H1 (cell line): ENCODE results near the gene UVSSA. TPM values are rescaled to one million over a fixed set of nuclear protein-coding genes. Genes with fewer than 3 reads are reported as not detected.

Experiments
- CTCF ChIA-PET: fragments of 300-600 bp; sonication (Branson Sonifier 250); formaldehyde crosslinking; loops from one replicate; lab custom pipeline; 2021; ENCODE audit not compliant: partially characterized antibody; lab: Charles Lee
- POLR2A ChIA-PET: fragments of 300-600 bp; sonication (Branson Sonifier 250); formaldehyde crosslinking; loops from one replicate; lab custom pipeline; 2021; ENCODE audit warnings: inconsistent platforms; ENCODE audit not compliant: partially characterized antibody; lab: Charles Lee
- DNase-seq, 2 experiments: peaks; one replicate each; pipeline versions ENCODE4 v3.0.0 to v3.0.0-alpha.2; 2010 to 2022; ENCODE audit warnings: low spot score in 2 of 2, low read depth in 1 of 2, mixed read lengths in 1 of 2
- FAIRE-seq: peaks from 2 replicates; lab custom pipeline; 2011; peaks lifted over from hg19 to GRCh38; lab: Jason Lieb, UNC
- H2AFZ ChIP-seq: 2 replicates; pipeline ENCODE4 v1.8.1; 2012; ENCODE audit warnings: low read length, inconsistent platforms
- H2AK5ac ChIP-seq: 2 replicates; pipeline ENCODE4 v1.6.1; 2013; ENCODE audit warnings: low read depth, low read length
- H2BK120ac ChIP-seq: replicated peaks from 2 replicates; pipeline ENCODE3; 2013; ENCODE audit warnings: low read depth, low read length, inconsistent platforms
- H2BK12ac ChIP-seq: 2 replicates; pipeline ENCODE4 v1.6.1; 2013; ENCODE audit warnings: low read depth, low read length
- H2BK15ac ChIP-seq: 2 replicates; pipeline ENCODE4 v1.6.1; 2013; ENCODE audit warnings: low read length
- H2BK20ac ChIP-seq: 2 replicates; pipeline ENCODE4 v1.6.1; 2013; ENCODE audit warnings: low read length
- H2BK5ac ChIP-seq: 2 replicates; pipeline ENCODE4 v1.6.1; 2013; ENCODE audit warnings: low read depth, low read length
- H3K14ac ChIP-seq: 2 replicates; pipeline ENCODE4 v1.6.1; 2013; ENCODE audit warnings: inconsistent platforms; ENCODE audit not compliant: insufficient read length
- H3K18ac ChIP-seq: 2 replicates; pipeline ENCODE4 v1.6.1; 2013; ENCODE audit warnings: low read length; ENCODE audit errors: extremely low read depth
- H3K23ac ChIP-seq: 2 replicates; pipeline ENCODE4 v1.6.1; 2013; ENCODE audit warnings: inconsistent platforms; ENCODE audit not compliant: insufficient read length
- H3K23me2 ChIP-seq: 2 replicates; pipeline ENCODE4 v1.6.1; 2013; ENCODE audit warnings: low read depth, low read length
- H3K27ac ChIP-seq: 2 replicates; pipeline ENCODE4 v1.6.1; 2011; ENCODE audit warnings: low read depth, low read length, inconsistent platforms
- H3K27me3 ChIP-seq, 4 experiments: replicated peaks in 1 of 4; 1 replicate in 1 of 4; 2 replicates in 3 of 4; pipeline versions ENCODE4 v1.6.1 to v1.8.1; 2011 to 2013; ENCODE audit warnings: low read length in 3 of 4, mild to moderate bottlenecking in 3 of 4, inconsistent platforms in 2 of 4, mixed read lengths in 2 of 4, moderate library complexity in 1 of 4; ENCODE audit not compliant: control insufficient read depth in 3 of 4, insufficient read depth in 3 of 4; ENCODE audit errors: extremely low read depth in 1 of 4
- H3K36me3 ChIP-seq, 4 experiments: 2 replicates each; pipeline versions ENCODE4 v1.6.1 to v1.8.1; 2011 to 2013; ENCODE audit warnings: mild to moderate bottlenecking in 4 of 4, low read length in 3 of 4, moderate library complexity in 2 of 4, control low read depth in 1 of 4, inconsistent platforms in 1 of 4; ENCODE audit not compliant: insufficient read depth in 4 of 4, control insufficient read depth in 2 of 4
- H3K4ac ChIP-seq: replicated peaks from 2 replicates; pipeline ENCODE3; 2013; ENCODE audit warnings: low read length, low read depth, mixed read lengths, inconsistent platforms; ENCODE audit not compliant: insufficient read length
- H3K4me1 ChIP-seq, 4 experiments: replicated peaks in 1 of 4; 1 replicate in 1 of 4; 2 replicates in 3 of 4; pipeline versions ENCODE4 v1.6.1 to v1.8.1; 2011 to 2013; ENCODE audit warnings: low read length in 3 of 4, inconsistent platforms in 2 of 4, mixed read lengths in 1 of 4; ENCODE audit not compliant: insufficient read depth in 4 of 4, control insufficient read depth in 3 of 4
- H3K4me2 ChIP-seq, 2 experiments: 2 replicates each; pipeline versions ENCODE4 v1.6.1 to v1.8.1; 2011 to 2013; ENCODE audit warnings: low read depth in 2 of 2, low read length in 2 of 2, control low read depth in 1 of 2, inconsistent platforms in 1 of 2, mild to moderate bottlenecking in 1 of 2; ENCODE audit not compliant: insufficient read depth in 1 of 2
- H3K4me3 ChIP-seq, 4 experiments: fragments of 200-600, 300-600 bp in 1 of 4; sonication (generic), shearing (Covaris generic), sonication (Bioruptor Twin) in 1 of 4; 2 replicates each; pipeline versions ENCODE4 v1.5.1 to v1.8.1; 2011 to 2016; ENCODE audit warnings: low read length in 4 of 4, low read depth in 3 of 4, control low read depth in 2 of 4, inconsistent platforms in 2 of 4, mild to moderate bottlenecking in 2 of 4, mixed read lengths in 1 of 4, moderate library complexity in 1 of 4; ENCODE audit not compliant: insufficient read depth in 2 of 4; ENCODE audit errors: extremely low read depth in 1 of 4
- H3K56ac ChIP-seq: replicated peaks from 2 replicates; pipeline ENCODE3; 2013; ENCODE audit warnings: low read depth, mild to moderate bottlenecking, mixed read lengths, low read length, inconsistent platforms; ENCODE audit not compliant: insufficient read length
- H3K79me1 ChIP-seq: 2 replicates; pipeline ENCODE4 v1.6.1; 2013; ENCODE audit warnings: low read depth, low read length, control low read depth
- H3K79me2 ChIP-seq, 2 experiments: 2 replicates each; pipeline versions ENCODE4 v1.6.1 to v1.8.1; 2012 to 2013; ENCODE audit warnings: low read length in 2 of 2, mild to moderate bottlenecking in 2 of 2, inconsistent platforms in 1 of 2; ENCODE audit not compliant: insufficient read depth in 2 of 2, control insufficient read depth in 1 of 2
- H3K9ac ChIP-seq, 4 experiments: replicated peaks in 1 of 4; 1 replicate in 1 of 4; 2 replicates in 3 of 4; pipeline versions ENCODE4 v1.6.1 to v1.8.1; 2011 to 2013; ENCODE audit warnings: low read depth in 3 of 4, low read length in 3 of 4, control low read depth in 2 of 4, mild to moderate bottlenecking in 2 of 4, moderate library complexity in 2 of 4, inconsistent platforms in 1 of 4; ENCODE audit errors: extremely low read depth in 1 of 4
- H3K9me3 ChIP-seq, 2 experiments: 2 replicates each; pipeline versions ENCODE4 v1.6.1 to v1.8.1; 2012 to 2013; ENCODE audit warnings: mild to moderate bottlenecking in 2 of 2, moderate library complexity in 2 of 2, control low read depth in 1 of 2, inconsistent platforms in 1 of 2, low read depth in 1 of 2, low read length in 1 of 2, mixed read lengths in 1 of 2; ENCODE audit not compliant: insufficient read depth in 2 of 2
- H4K20me1 ChIP-seq, 2 experiments: replicated peaks in 1 of 2; 2 replicates each; pipeline versions ENCODE3 to v1.8.1; 2011 to 2013; ENCODE audit warnings: inconsistent platforms in 2 of 2, low read length in 2 of 2, mild to moderate bottlenecking in 1 of 2; ENCODE audit not compliant: insufficient read depth in 2 of 2, control insufficient read depth in 1 of 2
- H4K5ac ChIP-seq: 2 replicates; pipeline ENCODE4 v1.6.1; 2013; ENCODE audit warnings: low read length, low read depth, mixed read lengths, inconsistent platforms; ENCODE audit not compliant: insufficient read length
- H4K8ac ChIP-seq: 2 replicates; pipeline ENCODE4 v1.8.0; 2013; ENCODE audit warnings: mild to moderate bottlenecking, moderate library complexity, low read length, inconsistent platforms; ENCODE audit not compliant: insufficient read depth; ENCODE audit errors: extremely low read depth
- H4K91ac ChIP-seq: replicated peaks from 2 replicates; pipeline ENCODE3; 2013; ENCODE audit warnings: low read length, mixed read lengths, inconsistent platforms; ENCODE audit not compliant: insufficient read length
- BACH1 ChIP-seq: IDR thresholded peaks from 2 replicates; pipeline ENCODE4 v1.6.1; 2012; ENCODE audit warnings: low read length, improper control_type of control experiment
- CEBPB ChIP-seq: IDR thresholded peaks from 2 replicates; pipeline ENCODE4 v1.6.1; 2012; ENCODE audit warnings: low read depth, low read length
- EP300 ChIP-seq, 2 experiments: IDR thresholded peaks; 1 replicate in 1 of 2; 2 replicates in 1 of 2; pipeline ENCODE4 v1.6.1; 2011 to 2012; ENCODE audit warnings: low read depth in 2 of 2, low read length in 2 of 2, mild to moderate bottlenecking in 2 of 2, borderline replicate concordance in 1 of 2, inconsistent platforms in 1 of 2, moderate library complexity in 1 of 2
- GABPA ChIP-seq: IDR thresholded peaks from 2 replicates; pipeline ENCODE4 v1.6.1; 2011; ENCODE audit warnings: mild to moderate bottlenecking, low read length, moderate library complexity, borderline replicate concordance; ENCODE audit not compliant: insufficient read depth
- HDAC2 ChIP-seq, 2 experiments: fragments of 300-600 bp in 1 of 2; sonication (generic) in 1 of 2; IDR thresholded peaks; 2 replicates each; pipeline ENCODE4 v1.6.1; 2011 to 2012; ENCODE audit warnings: low read depth in 2 of 2, low read length in 2 of 2, mild to moderate bottlenecking in 2 of 2, moderate library complexity in 2 of 2, borderline replicate concordance in 1 of 2, inconsistent platforms in 1 of 2
- SIN3A ChIP-seq, 2 experiments: IDR thresholded peaks in 1 of 2; conservative IDR thresholded peaks in 1 of 2; 2 replicates each; pipeline ENCODE4 v1.6.1; 2011 to 2012; ENCODE audit warnings: low read length in 2 of 2, improper control_type of control experiment in 1 of 2, low read depth in 1 of 2, mild to moderate bottlenecking in 1 of 2
- SP1 ChIP-seq: IDR thresholded peaks from 2 replicates; pipeline ENCODE4 v1.6.1; 2011; ENCODE audit warnings: low read depth, low read length
- SP2 ChIP-seq: IDR thresholded peaks from 2 replicates; pipeline ENCODE4 v1.6.1; 2012; ENCODE audit warnings: mild to moderate bottlenecking, low read length, inconsistent platforms
- SP4 ChIP-seq: IDR thresholded peaks from 2 replicates; pipeline ENCODE4 v1.6.1; 2012; ENCODE audit warnings: low read length, inconsistent platforms
- TBP ChIP-seq: IDR thresholded peaks from 2 replicates; pipeline ENCODE4 v1.6.1; 2011; ENCODE audit warnings: low read depth, low read length, improper control_type of control experiment
- WGBS, 2 experiments: shearing (Covaris generic) in 1 of 2; methylation state at CpG; one replicate each; pipeline versions ENCODE4 v1.1.6 to v1.1.7; 2013 to 2015; ENCODE audit warnings: low lambda C conversion rate in 2 of 2, mixed read lengths in 2 of 2, inconsistent platforms in 1 of 2, low coverage in 1 of 2, missing lambda C conversion rate in 1 of 2; ENCODE audit not compliant: insufficient replicate concordance in 2 of 2, insufficient coverage in 1 of 2, insufficient read length in 1 of 2; ENCODE audit errors: extremely low coverage in 1 of 2, missing lambda C conversion rate in 1 of 2; 5-methylcytosine and 5-hydroxymethylcytosine counted together
- polyA plus RNA-seq, 7 experiments: library from polyadenylated mRNA; depleted of rRNA in 3 of 7; stranded (reverse) in 5 of 7; unstranded in 2 of 7; fragments of >200 nt in 5 of 7; fragments of 200-250 nt in 2 of 7; gene quantifications; 1 replicate in 5 of 7; 2 replicates in 1 of 7; 4 replicates in 1 of 7; pipeline versions ENCODE4 v1.2.1 to v1.2.3, GENCODE V29; 2011 to 2013; ENCODE audit warnings: missing spikeins in 2 of 7, mixed read lengths in 2 of 7
- total RNA-seq: library from RNA; stranded (reverse); fragmentation: NEBNext Ultra II Directional; extraction: Animal tissue kit (Norgen Biotek cat#: 25700); gene quantifications from 2 replicates; pipeline ENCODE4 v1.2.1, GENCODE V29; 2021
- TF ChIP-seq, protein P1 (sequence below): IDR thresholded peaks from 2 replicates; pipeline ENCODE4 v1.6.1; 2012; ENCODE audit warnings: low read length, inconsistent platforms

The UVSSA gene
- total and polyA plus RNA-seq, 2 of the 8 experiments (the other 6 are each of a cell fraction or from before 2014, with no cell fraction given), result 14.5 to 19.4 TPM

DNA sequence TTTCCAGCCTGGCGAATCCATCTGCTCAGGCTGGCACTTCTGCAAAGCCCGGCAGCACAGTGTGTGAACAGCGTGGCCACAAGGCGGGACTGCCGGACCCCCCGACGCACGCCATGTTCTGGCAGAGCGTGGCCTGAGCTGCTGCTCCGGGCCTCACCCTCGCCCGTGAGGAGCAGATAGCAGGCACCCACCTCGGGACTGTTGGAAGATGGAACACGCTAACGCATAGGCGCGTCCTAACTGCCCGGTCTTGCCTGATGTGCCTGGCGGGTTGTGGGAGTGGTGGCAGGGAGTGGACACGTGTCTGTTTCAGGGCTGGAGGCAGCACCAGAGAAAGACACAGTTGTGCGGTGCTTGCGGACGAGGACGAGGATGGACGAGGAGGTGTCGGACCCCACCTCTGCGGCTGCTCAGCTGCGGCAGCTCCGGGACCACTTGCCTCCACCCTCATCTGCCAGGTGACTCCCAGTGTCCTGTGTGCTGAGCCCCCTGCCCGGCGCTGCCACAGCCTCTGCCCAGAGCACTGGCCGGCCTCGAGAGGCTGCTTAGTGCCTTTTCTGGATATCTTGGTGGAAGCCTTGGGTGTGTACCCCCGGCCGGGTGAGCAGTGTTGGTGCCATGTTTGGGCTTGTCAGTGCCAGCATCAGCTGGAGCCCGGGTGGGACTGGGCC is 28.2 kb downstream of the UVSSA start:
- Histone ChIP-seq H3K36me3 (peaks cover 0 to 2% (median 0%) of the 10 kb centered on the region in 4 experiments; a peak in 1 of 8 replicates), H3K4ac (no peak overlapping the region), H2AK5ac (no peak overlapping the region), H2BK5ac (no peak overlapping the region), H2BK20ac (no peak overlapping the region), H3K4me2 (no peak overlapping the region), H3K4me1 (no peaks in the 10 kb centered on the region; a peak in 1 of 7 replicates), H4K20me1 (peaks cover 0 to 6% of the 10 kb centered on the region in 2 experiments), H2BK12ac (no peak overlapping the region), H3K4me3 (no peak overlapping the region), H2BK15ac (no peak overlapping the region), H3K27ac (no peak overlapping the region), H3K9ac (no peak overlapping the region), H3K23me2 (no peaks in the 10 kb centered on the region), H2AFZ (no peak overlapping the region), H3K56ac (no peak overlapping the region), H3K23ac (no peak overlapping the region), H3K79me2 (no peaks in the 10 kb centered on the region), H4K91ac (no peak overlapping the region), H4K8ac (no peak overlapping the region; the same call in 1 of the 2 replicates), H3K79me1 (no peaks in the 10 kb centered on the region), H2BK120ac (no peak overlapping the region), H3K18ac (no peak overlapping the region), H3K9me3 (no peaks in the 10 kb centered on the region), H4K5ac (no peak overlapping the region), H3K14ac (no peak overlapping the region), H3K27me3 (no peaks in the 10 kb centered on the region)
- DNase-seq, result no peak
- FAIRE-seq, result no peak
- CTCF ChIA-PET, result interaction anchor here (1.3 to 3.0 kb wide), 4 partner anchors 9 to 254 kb away, joined by 5 to 15 read pairs (median 10); no protein-coding TSS in a partner anchor
- POLR2A ChIA-PET, result no interaction called here
- WGBS, 2 experiments, result 92% methylated on average over 33 of the region's 36 CpGs; no CpG with 5 or more reads in 1 of the 2 experiments
- TF ChIP-seq GABPA (no peak), TBP (no peak), HDAC2 (IDR thresholded peaks at IDR 0.05; ENCODE audit: borderline replicate concordance in 1 of 2, low read depth in 2 of 2, low read length in 2 of 2) (no peak), EP300 (IDR thresholded peaks at IDR 0.05; ENCODE audit: borderline replicate concordance in 1 of 2, low read depth in 2 of 2, low read length in 2 of 2) (no peak), SIN3A (conservative IDR thresholded peaks at IDR 0.05 in 1 of 2, IDR thresholded peaks at IDR 0.05 in 1 of 2; ENCODE audit: low read depth in 1 of 2, low read length in 2 of 2) (no peak), BACH1 (no peak), SP2 (no peak), CEBPB (no peak), SP1 (no peak), SP4 (no peak)
- TF ChIP-seq, protein P1, sequence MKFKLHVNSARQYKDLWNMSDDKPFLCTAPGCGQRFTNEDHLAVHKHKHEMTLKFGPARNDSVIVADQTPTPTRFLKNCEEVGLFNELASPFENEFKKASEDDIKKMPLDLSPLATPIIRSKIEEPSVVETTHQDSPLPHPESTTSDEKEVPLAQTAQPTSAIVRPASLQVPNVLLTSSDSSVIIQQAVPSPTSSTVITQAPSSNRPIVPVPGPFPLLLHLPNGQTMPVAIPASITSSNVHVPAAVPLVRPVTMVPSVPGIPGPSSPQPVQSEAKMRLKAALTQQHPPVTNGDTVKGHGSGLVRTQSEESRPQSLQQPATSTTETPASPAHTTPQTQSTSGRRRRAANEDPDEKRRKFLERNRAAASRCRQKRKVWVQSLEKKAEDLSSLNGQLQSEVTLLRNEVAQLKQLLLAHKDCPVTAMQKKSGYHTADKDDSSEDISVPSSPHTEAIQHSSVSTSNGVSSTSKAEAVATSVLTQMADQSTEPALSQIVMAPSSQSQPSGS, result no peak
